Measurements from ENCODE around the gene GOLM1. TPM values are rescaled to one million over a fixed set of nuclear protein-coding genes. Genes with fewer than 3 reads are reported as not detected.

The GOLM1 gene
- total RNA-seq, 2 experiments from 2014 or later: 2.7 TPM

GRCh38 chr9:86040861-86041155 lies 58.5 kb downstream of the GOLM1 start:
- no peak overlapping the region for H3K27ac Mint-ChIP-seq
- ChIA-PET POLR2A (no interaction called here), CTCF (no interaction called here)
- H3K4me3 Mint-ChIP-seq: no peak overlapping the region
- ATAC-seq (no peak), DNase-seq (no peak)
- no peaks in the 10 kb centered on the region for H3K4me1 Mint-ChIP-seq (ENCODE audit: low read depth)
- H3K9me3 Mint-ChIP-seq: no peaks in the 10 kb centered on the region
- H3K36me3 Mint-ChIP-seq (ENCODE audit: low read depth): no peaks in the 10 kb centered on the region
- H3K27me3 Mint-ChIP-seq: peaks cover 2% of the 10 kb centered on the region
- TF ChIP-seq CTCF (IDR thresholded peaks at IDR 0.05): no peak
- intact Hi-C loops (cut with micrococcal nuclease): loop anchor here (10.0 kb wide), 1 partner anchor 56 kb away; no protein-coding TSS in a partner anchor

DNA sequence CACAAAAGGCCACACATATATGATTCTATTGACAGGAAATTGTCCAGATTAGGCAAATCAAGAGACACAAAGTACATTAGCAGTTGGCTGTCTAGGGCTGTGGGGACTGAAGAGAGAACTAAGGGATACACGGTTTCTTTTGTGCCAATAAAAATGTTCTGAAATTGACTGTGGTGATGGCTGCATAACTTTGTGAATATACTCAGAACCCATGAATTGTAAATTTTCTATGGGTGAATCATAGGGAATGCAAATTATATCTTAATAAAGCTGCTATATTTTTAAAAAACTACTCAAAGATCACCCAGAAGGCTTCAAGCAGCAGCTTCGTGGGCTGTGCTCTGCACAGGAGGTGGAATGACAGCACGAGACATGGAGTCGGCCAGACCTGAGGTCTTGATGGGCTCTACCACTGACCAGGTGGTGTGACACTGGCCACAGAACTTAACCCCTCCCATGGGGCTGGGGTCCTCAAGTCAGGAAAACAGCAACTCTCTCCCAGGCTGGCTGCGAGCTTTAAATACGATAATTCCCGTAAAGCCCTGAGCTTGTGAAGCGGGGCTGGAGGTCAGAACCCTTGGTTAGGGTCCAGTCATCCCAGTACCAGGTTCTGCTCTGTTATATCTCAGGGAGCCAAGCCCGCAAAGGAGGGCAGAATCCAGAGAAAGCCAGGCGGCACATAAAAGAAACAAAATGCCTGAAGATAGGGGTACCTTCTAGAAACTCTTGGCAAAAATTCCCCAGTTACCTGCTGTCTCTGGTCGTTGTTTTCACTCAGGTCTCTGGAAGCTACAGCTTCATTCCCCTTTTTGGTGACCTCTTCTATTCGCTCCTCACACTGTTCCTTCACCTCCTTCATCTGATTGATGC lies 59.1 kb downstream of the GOLM1 start:
- DNase-seq: no peak
- CTCF ChIA-PET: no interaction called here

DNA sequence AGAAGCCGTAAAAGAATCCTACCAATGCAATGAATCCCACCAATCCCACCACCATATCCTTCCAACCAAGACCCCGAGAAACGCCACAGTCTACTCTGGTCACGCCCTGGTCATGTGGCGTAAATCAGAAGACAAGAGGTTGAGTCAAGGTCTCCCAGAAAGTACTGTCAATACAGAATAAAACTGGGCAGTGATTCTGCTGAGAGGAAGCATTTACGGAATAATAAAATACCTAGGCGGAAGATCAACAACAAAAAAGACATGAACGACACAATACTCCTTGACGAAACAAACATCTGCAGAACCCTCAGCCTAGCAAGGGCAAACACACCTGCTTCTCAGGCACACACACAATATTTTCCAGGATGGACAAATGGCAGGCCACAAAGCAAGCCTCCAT lies 62.8 kb downstream of the GOLM1 start:
- ATAC-seq: no peak
- POLR2A ChIA-PET: no interaction called here
- Mint-ChIP-seq H3K36me3 (ENCODE audit: low read depth) (no peaks in the 10 kb centered on the region), H3K9me3 (no peaks in the 10 kb centered on the region), H3K4me3 (no peak overlapping the region), H3K27ac (no peak overlapping the region), H3K4me1 (ENCODE audit: low read depth) (no peaks in the 10 kb centered on the region), H3K27me3 (peaks cover 2% of the 10 kb centered on the region)
- intact Hi-C loops (cut with micrococcal nuclease): no loop called here
- CTCF ChIA-PET: no interaction called here
- DNase-seq: no peak
- no peak for TF ChIP-seq CTCF (IDR thresholded peaks at IDR 0.05)

More for the DNA sequence above, 59.1 kb downstream of the GOLM1 start:
- Mint-ChIP-seq H3K36me3 (ENCODE audit: low read depth) (no peaks in the 10 kb centered on the region), H3K4me1 (ENCODE audit: low read depth) (no peaks in the 10 kb centered on the region), H3K27ac (no peak overlapping the region), H3K9me3 (no peaks in the 10 kb centered on the region), H3K27me3 (peaks cover 2% of the 10 kb centered on the region), H3K4me3 (no peak overlapping the region)
- ATAC-seq: no peak
- POLR2A ChIA-PET: no interaction called here
- TF ChIP-seq CTCF (IDR thresholded peaks at IDR 0.05): no peak
- intact Hi-C loops (cut with micrococcal nuclease): loop anchor here (10.0 kb wide), 1 partner anchor 55 kb away; no protein-coding TSS in a partner anchor

DNA sequence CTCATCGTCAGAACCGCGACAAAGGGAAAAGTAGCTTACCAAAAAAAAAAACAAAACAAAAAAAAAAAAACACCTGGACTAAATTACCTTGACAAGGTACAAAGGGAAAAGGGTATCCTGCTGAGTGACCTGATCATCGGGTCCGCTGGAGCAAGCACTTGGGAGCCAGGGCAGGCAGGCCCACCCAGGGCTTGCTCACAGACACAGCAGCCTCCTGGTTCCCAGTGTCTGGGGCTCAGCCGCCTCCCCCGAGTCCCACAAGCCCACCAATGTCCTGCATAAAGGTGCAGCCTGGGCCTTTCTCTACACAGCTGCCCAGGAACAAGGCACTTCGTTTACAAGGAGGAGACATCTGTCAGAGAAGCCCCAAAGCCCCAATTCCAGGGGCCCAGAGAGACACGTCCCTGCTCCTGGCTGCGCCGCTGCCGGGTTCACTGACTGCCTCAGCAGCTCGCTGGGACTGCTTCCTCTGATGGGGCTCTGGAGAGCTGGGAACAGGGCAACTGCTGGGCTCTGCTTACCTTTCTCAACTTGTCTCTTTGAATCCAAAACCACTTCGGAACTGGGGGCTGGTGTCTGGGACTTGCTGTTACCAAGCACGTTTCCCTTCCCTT lies 63.4 kb downstream of the GOLM1 start:
- no peaks in the 10 kb centered on the region for H3K9me3 Mint-ChIP-seq
- ChIA-PET CTCF (no interaction called here), POLR2A (interaction anchor here (0.7 kb wide), 1 partner anchor 18 kb away, joined by 3 read pairs; no protein-coding TSS in a partner anchor)
- ATAC-seq (no peak), DNase-seq (no peak)
- H3K27me3 Mint-ChIP-seq: peaks cover 2% of the 10 kb centered on the region
- H3K4me3 Mint-ChIP-seq: no peak overlapping the region
- H3K4me1 Mint-ChIP-seq (ENCODE audit: low read depth): no peaks in the 10 kb centered on the region
- intact Hi-C loops (cut with micrococcal nuclease): no loop called here
- H3K36me3 Mint-ChIP-seq (ENCODE audit: low read depth): no peaks in the 10 kb centered on the region
- no peak for TF ChIP-seq CTCF (IDR thresholded peaks at IDR 0.05)
- H3K27ac Mint-ChIP-seq: no peak overlapping the region
